Kidney epithelial cell (primary cell): ENCODE results near the gene PPP1R3G. TPM values are rescaled to one million over a fixed set of nuclear protein-coding genes. Genes with fewer than 3 reads are reported as not detected.

Source experiments
- DNase-seq: peaks from one replicate; pipeline ENCODE4 v3.0.0-alpha.2; 2010; ENCODE audit warnings: low read depth
- H3K27me3 ChIP-seq: 2 replicates; pipeline ENCODE4 v1.6.0; 2011; ENCODE audit warnings: low read length; ENCODE audit not compliant: control insufficient read depth, insufficient read depth
- H3K36me3 ChIP-seq: 2 replicates; pipeline ENCODE4 v1.5.1; 2011; ENCODE audit warnings: low read length; ENCODE audit not compliant: control insufficient read depth, insufficient read depth
- H3K4me3 ChIP-seq: 2 replicates; pipeline ENCODE4 v1.5.1; 2011; ENCODE audit warnings: low read depth, mild to moderate bottlenecking, control low read depth, low read length
- total RNA-seq: library from RNA; depleted of rRNA; stranded (reverse); fragments of >200 nt; gene quantifications from 2 replicates; pipeline ENCODE4 v1.2.3, GENCODE V29; 2015
- TF ChIP-seq, protein P1 (sequence below): IDR thresholded peaks from 2 replicates; pipeline ENCODE4 v1.5.1; 2011; ENCODE audit warnings: mild to moderate bottlenecking, moderate library complexity, low read length, control low read depth, inconsistent platforms; ENCODE audit not compliant: insufficient read depth, poor library complexity, severe bottlenecking

The PPP1R3G gene
- total RNA-seq, 1 donor from 2014 or later = 0.96 TPM

GRCh38 chr6:5104667-5105066 is 19.5 kb downstream of the PPP1R3G start:
- TF ChIP-seq, protein P1, sequence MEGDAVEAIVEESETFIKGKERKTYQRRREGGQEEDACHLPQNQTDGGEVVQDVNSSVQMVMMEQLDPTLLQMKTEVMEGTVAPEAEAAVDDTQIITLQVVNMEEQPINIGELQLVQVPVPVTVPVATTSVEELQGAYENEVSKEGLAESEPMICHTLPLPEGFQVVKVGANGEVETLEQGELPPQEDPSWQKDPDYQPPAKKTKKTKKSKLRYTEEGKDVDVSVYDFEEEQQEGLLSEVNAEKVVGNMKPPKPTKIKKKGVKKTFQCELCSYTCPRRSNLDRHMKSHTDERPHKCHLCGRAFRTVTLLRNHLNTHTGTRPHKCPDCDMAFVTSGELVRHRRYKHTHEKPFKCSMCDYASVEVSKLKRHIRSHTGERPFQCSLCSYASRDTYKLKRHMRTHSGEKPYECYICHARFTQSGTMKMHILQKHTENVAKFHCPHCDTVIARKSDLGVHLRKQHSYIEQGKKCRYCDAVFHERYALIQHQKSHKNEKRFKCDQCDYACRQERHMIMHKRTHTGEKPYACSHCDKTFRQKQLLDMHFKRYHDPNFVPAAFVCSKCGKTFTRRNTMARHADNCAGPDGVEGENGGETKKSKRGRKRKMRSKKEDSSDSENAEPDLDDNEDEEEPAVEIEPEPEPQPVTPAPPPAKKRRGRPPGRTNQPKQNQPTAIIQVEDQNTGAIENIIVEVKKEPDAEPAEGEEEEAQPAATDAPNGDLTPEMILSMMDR = no peak
- Histone ChIP-seq H3K27me3 (no peaks in the 10 kb centered on the region), H3K36me3 (no peaks in the 10 kb centered on the region), H3K4me3 (no peak overlapping the region)
- no peak for DNase-seq

DNA sequence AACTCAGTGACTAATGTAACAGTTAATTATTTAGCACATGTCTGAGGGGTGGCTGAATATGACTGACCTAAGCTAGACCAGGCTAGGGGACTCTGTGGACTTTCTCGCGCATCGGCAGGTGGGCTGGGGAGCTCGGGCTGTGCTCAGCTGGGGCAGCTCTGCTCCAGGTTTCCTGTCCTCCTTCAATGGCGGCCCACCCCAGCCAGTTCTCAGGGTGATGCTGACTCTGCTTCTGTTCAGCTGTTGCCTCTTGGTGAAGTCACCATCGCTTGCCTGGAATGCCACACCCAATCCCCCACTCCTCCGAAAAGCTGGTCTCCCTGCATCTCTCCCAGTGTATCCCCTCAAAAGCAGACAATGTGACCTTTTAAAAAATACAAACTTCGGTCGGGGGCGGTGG is 20.0 kb downstream of the PPP1R3G start:
- Histone ChIP-seq H3K4me3 (no peak overlapping the region), H3K36me3 (no peaks in the 10 kb centered on the region), H3K27me3 (no peaks in the 10 kb centered on the region)
- DNase-seq = no peak
- TF ChIP-seq, protein P1 = no peak

GRCh38 chr6:5107341-5107740 is 22.2 kb downstream of the PPP1R3G start:
- TF ChIP-seq, protein P1 = no peak
- Histone ChIP-seq H3K4me3 (no peak overlapping the region), H3K36me3 (no peaks in the 10 kb centered on the region), H3K27me3 (no peaks in the 10 kb centered on the region)
- DNase-seq = no peak

GRCh38 chr6:5108068-5108467 is 22.9 kb downstream of the PPP1R3G start:
- no peaks in the 10 kb centered on the region for H3K27me3 ChIP-seq
- TF ChIP-seq, protein P1 = no peak
- no peak overlapping the region for H3K4me3 ChIP-seq
- DNase-seq = no peak
- H3K36me3 ChIP-seq = no peaks in the 10 kb centered on the region

GRCh38 chr6:5108536-5109150 is 23.5 kb downstream of the PPP1R3G start:
- TF ChIP-seq, protein P1 = no peak
- no peak for DNase-seq
- H3K27me3 ChIP-seq = no peaks in the 10 kb centered on the region
- no peak overlapping the region for H3K4me3 ChIP-seq
- no peaks in the 10 kb centered on the region for H3K36me3 ChIP-seq

DNA sequence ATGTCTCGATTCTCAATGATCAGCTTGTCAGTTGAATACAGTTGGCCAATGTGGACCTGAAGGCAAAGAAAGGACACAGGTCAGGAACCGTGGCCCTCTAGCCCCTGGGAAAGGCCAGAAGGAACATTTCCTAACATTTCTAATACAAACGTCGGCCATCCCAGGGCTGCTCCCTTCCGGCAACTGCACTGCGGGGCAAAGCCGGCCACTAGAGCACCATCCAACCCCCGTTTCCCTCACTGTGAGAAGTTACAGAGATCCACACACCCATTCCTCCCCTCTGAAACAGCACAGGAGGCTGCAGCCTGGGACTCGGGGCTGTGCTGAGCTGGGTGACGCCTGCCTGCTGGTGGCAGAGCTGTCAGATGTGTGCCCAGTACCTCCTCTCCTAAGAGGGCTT is 24.3 kb downstream of the PPP1R3G start:
- TF ChIP-seq, protein P1 = no peak
- no peak for DNase-seq
- H3K27me3 ChIP-seq = no peaks in the 10 kb centered on the region
- no peaks in the 10 kb centered on the region for H3K36me3 ChIP-seq
- no peak overlapping the region for H3K4me3 ChIP-seq
